NCI-H1436 (cell line): Measurements from ENCODE around the gene CACNA1D.

Experiments
- DNase-seq: peaks from one replicate; lab custom pipeline; 2025; lab: John Stamatoyannopoulos, UW

Gene CACNA1D

DNA sequence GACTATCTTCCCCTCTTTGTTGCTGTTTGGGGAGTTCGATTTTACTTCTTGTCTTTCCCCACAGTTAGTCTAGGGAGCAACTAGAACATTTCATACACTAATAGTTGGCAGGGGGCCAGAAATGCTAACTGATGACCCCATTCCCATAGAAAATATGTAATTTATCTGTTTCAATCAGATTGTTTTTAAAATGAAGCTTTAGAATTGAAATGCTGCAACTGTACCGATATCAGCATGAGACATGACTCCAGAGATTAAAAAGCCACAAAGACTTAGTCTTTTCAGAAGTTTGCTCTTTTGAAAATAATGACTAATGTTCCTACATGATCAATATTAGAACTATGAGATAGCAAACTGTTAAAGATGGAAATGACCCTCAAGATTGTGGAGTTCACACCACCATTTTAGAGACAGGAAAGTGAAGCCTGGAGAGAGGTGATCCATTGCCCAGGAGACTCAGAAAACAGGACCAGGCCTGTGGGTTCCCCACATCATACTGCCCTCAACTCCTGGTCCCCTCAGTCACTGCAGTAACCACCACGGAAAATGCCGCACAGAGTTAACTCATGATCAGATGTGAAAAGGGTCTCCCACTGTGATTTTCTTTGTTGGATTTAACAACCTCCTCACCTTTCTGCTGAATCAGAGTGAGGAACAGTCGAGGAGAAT, 221.5 kb downstream of the CACNA1D start:
- no peak for DNase-seq

DNA sequence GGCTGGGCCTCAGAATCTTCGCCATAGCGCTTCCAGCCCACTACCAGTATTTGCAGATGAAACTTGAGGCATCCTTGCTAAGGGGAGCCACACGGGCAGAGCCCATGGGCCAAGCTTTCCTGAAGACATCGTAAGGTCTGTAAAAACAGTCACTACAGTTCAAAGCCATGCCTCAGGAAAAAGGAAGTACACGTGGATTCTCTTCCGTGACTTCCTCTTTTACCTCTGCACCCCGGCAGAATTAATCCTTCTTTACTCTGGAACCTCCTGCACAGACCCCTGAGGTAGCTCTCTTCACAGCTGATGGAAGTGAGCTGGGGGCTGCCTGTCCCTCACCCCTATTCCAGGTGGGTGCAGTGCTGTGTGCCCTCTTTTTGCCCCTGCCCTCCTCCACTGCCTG, 222.6 kb downstream of the CACNA1D start:
- DNase-seq = no peak

DNA sequence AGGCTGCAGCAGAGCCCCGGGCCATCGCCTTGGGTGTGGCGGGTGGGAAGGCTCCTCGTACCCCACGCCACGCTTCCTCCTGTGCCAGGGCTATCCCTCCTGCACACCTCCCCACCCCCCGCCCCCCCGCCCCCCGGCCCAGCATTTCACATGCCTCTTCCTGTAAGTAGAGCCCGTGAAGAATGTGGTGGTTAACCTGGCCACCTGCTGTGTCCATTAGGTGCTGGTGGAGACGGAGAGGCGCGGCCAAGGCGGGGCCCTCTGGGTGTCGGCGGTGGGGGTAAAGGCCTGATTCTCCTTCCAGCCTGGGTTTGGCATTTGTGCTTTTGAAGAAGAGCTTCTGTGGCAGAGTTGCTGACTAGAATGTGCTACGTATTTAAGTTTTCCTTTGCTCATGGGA, 224.1 kb downstream of the CACNA1D start:
- DNase-seq = no peak

DNA sequence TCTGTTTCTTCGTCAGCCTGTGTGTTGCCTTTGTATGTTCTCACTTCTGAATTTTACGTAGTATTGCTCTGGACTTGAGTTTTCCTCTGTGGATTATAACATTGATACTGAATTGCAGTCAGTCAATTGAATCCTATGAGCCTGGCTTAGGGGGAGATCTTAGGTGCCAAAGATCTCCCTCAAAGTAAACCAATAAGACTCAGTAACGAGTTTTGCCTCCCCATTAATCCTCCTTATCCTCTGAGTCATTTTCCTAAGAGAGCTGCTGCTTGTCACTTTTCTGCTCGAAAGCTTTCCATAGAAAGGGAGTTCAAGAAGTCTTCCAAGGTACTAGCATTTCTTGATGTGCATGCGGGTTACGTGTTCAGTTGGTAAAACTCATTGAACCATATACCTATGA, 225.4 kb downstream of the CACNA1D start:
- DNase-seq = no peak

DNA sequence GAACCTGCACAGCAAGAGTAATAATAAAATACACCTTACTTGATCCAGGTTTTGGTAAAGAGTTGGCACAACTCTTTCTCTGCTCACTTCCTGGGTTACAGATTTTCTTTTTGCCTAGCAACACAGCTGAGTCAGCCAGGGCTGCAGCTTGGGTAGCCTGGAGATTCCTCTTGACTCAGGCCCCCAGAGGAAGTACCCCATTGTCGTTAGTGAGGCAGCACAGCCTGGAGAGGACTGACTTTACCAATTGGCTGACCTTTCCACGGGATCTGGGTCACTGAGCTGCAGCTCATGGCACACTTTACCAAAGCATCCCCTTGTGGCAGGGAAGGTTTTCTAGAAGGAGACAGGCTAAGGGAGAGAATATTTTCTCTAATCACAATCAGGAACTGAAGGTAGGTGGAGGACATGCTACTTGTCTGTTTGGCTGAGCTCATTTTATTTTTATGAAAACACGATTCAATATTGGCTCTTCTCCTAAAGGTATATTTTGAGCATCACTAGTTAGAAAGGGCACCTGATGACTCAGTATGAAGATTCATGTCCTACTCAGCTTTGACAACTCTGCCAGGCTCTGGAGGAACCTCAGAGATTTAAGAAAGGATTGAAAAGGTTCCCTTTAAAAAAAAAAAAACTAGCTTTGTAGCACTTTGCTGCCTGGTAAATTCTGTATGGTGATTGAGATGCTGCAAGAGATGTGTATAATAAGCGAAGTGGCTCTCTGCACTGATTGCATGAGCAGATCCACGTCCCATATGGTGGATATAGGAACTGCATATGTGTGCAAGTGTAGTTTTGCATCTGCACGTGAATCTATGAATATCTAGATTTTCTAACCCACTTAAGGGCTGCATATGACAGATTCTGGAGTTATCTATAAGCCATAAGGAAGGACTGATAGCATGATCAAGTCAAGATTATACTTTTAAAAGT, 227.0 kb downstream of the CACNA1D start:
- DNase-seq = no peak

DNA sequence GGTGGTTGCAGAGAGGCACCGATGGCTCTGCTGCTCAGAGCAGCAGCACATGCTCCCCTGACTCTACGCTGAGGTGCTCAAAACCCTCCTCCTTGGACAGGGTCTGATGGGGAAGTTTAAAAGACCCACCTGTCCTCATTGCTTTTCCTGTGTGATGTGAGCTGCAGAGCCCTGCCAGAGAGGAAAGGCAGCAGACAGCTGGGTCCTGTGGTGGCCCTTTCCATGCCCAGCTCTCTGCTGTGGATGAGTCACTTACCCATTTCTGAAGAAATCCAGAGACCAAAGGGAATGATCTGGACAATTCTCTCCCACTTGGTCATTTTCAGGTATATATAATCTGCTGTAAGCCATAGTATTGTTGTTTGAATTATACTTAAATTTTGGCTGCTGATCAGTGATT, 230.2 kb downstream of the CACNA1D start:
- no peak for DNase-seq

DNA sequence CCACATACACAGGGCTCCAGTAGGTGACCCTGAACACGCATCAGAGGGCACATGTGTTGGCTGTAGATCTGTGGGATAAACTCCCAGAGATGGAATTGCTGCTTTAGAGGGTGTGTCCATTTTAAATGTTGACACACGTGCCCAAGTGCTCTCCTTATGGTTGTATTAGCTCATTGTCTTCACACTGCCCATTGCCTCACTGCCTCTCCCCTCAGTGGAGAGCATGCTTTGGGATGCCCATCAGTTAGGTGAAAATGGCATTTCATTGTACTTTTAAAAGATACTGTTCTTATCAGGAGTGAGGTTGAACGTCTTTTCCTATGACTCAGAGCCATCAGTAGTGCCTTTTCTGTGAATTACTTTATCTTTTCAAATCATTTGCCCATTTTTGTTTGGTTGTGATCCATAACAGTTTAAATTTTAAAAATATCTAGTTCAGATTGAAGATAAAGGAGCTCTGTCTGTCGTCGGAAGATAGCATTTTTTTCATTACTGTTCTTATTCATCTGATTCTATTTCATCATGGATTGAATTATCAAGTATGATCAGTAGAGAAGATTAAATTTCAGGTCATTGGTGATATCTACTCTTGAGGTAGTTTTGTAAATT, 231.1 kb downstream of the CACNA1D start:
- DNase-seq = no peak

DNA sequence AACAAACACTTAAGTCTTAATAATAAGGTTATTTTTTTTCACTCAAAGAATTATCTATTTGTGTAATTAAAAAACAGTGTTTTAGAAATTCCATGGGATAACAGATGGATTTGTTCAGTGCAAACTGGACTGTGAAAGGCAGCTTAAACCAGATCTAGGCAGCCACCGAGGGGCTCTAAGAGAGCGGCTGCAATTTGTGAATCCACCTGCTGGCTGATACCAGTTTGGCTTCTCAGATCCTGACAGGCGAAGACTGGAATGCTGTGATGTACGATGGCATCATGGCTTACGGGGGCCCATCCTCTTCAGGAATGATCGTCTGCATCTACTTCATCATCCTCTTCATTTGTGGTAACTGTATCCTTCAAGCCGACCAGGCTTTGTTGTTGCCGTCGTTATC, 232.2 kb downstream of the CACNA1D start:
- no peak for DNase-seq

DNA sequence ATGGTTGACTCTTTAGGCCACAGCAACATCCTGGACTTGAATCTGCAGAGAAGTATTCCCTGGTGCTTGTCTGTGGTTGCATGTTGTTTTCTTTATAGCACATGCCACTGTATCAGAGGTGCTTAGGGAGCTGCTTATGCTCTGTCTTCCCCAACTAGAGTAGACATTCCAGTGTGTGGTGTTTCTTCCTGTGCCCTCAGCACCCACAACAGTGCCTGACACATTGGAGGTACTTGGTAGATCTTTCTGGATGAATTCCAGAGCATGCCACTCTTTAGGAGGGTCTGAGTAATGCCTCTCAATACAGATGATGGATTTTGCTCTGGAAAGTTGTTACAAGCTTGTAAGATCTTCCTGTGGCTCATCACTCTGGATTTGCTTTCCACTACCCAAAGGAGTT, 234.2 kb downstream of the CACNA1D start:
- DNase-seq = no peak

DNA sequence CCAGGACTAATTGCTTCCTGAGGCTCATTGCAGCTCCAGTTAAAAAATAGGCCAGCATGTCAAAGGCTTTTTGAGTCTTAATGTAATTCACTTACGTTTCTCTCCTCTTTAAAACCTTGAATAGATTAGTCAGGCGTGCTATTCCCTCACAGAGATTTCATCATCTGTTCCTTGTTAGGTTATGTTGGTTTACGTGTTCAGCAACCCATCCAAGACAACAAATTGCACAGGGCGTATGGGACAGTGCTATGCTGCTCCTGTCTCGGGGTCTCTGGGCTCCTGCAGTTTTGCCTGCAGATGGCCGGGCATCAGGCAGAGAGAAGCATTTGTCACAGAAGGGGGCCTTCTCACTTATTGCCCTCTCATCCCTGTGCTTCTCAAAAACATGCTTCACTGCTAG, 234.7 kb downstream of the CACNA1D start:
- no peak for DNase-seq

DNA sequence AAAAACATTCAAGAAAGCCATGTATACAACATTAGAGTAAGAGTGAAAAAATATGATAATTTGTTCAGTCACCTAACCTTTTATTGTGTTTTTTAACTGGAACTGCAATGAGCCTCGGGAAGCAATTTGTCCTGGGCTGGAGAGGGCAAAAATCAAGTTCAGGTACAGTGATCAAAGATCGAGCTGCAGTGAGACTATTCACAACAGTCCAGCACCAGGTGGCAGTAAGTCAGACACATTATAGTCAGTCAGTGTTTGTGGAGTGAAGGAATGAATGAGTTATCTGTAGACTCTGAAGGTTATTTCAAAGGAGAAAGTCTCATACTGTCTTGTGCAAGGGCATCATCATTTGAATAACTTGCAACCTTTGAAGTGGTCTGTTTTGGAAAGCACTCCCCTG, 235.2 kb downstream of the CACNA1D start:
- DNase-seq = no peak

DNA sequence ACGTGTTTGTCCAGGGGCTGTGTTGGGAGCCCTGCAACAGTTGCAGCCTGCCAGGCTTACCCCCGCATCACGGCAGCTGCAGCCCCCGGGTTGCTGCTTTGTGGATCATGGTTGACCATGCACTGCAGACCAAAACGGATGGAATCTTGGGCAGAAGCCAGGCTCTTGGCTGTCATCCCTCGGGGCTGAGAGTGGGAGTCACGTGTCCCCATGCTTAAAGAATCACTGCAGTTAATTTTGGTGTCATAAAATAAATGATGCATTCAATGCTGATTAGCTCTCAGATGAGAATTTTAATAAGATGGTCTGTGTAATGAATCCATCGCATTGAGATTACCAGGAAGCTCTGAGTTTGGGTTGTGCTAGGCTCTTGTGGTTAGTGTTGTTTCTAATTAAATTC, 236.2 kb downstream of the CACNA1D start:
- no peak for DNase-seq

DNA sequence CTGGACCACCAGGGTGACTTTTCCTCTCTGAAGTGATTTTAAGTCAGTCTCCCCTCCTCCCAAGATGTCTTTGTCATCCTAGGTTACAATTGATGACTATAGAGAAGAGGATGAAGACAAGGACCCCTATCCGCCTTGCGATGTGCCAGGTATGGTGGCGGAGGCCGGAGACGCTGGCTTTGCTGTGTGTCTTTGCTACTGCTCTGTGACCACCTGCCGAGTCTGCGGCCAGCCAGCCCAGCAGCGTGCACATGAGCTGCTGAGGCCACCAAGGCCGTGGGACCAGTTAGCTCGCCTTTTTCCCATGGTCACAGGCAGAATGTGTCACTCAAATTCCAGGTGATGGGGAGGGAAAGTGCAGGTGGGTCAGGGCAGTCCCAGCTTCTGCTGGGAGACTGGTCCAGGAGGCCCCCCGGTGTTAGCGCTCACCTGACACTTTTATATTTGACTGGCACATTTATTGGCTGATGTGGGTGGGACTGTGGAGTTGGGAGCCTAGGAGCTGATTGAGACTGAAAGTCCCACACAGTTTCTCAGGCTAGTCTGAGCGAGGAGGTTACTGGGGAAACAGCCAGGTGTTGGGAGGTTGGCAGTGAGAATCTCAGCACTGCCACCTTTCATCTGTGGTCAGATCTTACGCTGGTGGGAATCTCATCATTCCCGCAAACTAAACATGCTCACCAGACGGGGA, 237.7 kb downstream of the CACNA1D start:
- no peak for DNase-seq

DNA sequence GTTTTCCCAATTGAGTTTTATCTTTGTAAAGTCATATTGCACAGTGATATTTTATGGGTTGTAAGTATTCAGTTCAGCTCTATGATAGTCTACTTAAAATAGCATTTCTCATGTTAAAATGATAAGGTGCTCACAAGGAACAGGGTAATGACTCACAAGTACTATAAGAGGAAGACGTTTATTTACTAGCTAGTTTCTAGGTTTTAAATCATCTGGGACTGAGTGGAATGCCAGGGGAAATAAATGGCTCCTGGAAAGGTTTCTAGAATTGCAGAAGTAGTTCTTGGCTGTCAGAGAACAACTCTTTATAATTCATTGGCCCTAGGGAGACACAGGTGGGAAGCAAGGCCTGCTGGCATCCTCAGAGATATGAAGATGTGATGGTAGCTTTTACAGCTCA, 239.0 kb downstream of the CACNA1D start:
- DNase-seq = no peak

DNA sequence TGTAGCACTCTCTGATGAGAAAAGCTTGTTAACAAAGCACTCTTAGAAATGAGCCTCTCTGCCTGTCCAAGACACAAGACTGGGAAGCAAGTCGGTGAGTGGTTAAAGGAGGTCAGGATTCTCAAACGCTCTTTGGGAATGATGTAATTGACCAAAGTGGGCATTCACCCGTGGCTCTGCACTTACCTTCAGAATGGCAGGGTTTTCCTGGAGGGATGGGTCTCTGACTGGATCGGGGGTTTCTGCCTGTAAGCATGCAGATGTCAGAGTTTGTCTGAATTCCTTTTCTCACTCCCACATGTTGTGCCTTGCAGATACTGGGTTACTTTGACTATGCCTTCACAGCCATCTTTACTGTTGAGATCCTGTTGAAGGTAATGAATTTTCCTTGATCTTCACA, 245.6 kb downstream of the CACNA1D start:
- DNase-seq = no peak

DNA sequence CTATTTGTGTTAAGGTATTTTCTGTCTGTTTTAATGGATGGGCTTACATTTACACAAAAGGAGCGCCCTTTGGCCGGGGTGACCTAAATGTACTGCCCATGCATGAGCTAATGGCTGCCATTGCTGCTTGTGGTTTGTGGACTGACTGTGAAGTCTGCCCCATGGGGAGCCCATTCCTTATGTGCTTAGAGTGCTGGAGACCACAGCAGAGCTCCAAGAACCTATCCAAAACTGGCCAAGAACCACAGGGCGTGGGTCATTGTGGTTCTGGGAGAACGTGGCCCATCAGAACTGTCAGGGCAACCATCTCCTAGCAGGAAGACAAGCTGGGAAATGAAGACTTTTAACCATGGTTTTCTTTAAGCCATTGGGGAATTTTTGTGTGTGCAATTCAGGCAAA, 246.5 kb downstream of the CACNA1D start:
- DNase-seq = no peak

DNA sequence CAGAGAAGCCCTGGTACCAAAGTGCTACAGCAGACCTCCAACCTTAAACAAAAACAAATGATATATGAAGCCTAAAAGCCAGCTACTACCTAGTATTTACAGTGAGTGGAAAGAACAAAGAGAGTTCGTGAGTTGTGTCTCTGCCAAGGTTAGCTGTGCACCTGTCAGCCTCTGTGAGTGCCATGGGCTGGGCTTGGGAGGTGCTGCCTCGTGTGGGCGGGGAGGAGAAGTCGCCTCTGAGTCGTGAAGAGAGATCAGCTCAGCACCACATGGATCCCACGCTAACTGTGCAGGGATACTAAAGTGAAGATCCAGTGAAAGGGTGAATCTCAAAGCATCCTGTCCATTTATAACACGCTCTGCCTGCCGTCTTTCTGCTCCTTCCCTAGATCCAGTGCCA, 249.9 kb downstream of the CACNA1D start:
- peak; percentile 71 for DNase-seq

DNA sequence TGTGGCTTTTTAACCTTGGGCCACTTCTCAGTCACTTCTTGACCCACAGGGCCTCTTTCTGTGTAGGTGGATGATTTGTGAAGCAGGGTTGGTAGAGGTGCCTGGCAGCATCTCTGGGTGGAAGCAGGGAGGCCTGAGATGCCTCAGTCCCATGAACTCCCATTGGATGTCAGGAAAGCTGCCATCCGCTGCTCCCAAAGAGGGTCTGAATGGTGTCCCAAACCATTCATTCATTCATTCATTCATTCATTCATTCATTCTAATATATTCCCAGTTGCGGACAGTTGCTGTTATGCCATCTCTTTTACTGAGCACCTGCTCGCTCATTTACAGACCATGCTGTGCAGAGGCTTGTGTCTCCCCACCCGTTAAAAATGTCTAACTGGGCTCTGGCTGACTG, 253.1 kb downstream of the CACNA1D start:
- DNase-seq = no peak

DNA sequence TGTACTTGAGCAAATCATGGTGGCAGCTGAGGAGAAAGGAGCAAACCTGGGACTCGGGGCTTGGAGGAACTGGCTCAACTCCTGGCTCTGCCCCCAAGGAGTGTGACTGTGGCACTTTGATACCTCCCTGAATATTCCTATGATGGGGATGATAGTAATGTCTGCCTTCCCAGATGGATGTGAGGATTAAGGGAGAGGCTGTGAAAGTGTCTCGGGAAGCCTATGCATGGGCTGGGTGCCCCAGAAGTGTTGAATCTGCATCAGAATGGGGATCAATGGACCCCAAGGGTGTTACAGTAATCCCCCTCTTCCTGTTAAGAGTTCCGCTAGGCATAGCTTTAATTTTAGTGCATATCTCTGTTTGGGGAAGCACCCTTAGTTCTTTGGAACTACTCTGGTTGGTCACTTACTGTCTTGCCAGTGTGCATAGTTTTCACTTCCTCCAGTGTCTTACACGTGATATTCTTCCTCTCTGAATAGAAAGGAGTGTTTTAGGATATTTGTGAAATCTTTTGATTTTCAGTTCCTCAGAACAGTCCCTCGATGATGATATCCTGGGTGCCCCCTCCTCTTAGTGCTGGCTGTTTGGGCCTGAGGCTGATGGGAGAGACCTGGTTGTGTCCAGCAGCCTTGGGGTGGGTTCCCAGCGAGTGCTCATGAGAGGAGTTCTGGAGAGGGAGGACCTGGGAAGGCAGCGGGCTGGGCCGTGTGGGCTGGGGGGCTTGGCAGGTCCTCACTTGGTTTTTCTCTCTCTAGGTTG, 254.3 kb downstream of the CACNA1D start:
- DNase-seq = no peak

DNA sequence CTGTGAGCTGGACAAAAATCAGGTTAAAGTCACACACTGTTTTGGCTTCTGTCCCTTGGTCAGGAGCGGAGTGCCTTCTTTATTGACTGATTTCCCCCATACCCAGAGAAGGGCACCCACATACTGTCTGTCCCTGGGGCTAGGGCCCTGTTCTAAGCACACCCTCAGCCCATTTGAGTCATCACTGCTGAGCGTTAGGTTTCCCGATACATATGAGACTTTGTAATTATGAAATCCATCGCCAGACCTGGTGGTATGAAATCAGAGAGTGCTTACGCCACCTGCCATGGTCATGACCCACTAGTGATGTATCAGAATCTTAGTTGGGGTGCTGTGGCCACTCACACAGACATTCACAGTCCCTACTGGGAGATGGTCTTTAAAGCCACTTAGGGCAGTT, 255.0 kb downstream of the CACNA1D start:
- no peak for DNase-seq

DNA sequence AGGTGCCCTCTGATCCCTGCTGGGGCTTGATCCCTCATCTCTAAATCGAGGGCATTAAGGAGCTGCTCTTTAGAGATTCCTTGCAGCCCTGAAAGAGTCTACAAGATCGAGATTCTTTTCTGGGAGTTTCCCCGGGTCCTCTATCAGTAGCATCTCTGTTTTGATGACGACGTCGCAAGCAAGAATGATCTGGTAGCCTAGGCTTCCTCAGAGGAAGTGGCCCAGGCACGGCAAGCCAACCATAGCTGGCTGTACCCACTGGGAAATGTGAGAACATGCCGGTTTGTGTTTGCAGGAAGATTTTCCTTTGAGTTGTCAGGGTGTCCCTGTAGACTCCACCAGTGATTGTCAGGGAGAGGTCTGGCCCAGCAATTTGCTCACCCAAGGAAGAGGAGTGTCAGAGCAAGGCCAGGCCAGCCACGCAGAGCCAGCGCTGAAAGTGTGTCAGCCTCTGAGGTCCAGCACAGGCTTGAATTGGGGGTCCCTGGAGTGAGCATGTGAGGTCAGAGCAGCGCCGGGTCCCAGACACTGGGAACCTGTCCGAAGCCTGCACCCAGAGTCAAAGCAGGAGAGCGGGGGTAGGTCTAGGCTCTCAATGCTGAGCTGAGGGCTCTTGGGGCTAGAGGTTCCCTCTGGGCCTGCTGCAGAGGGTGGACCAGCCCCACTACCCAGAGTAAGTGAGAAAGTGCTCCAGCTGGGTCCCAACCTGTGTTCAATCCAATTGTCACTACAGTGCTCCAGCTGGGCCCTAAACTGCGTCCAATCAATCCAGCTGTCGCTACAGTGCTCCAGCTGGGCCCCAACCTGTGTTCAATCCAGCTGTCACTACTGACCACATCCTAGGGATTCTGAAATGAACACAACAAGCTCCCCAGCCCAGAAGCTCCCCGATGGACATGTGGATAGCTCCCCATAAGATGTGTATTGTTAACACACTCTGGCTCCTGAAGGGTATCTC, 256.1 kb downstream of the CACNA1D start:
- no peak for DNase-seq
